Measurements from ENCODE around the gene CBR3. TPM values are rescaled to one million over a fixed set of nuclear protein-coding genes. Genes with fewer than 3 reads are reported as not detected.

CBR3 gene
- total and polyA plus RNA-seq, 2 donors (not counting 3 experiments of a cell fraction or from before 2014, with no cell fraction given), result 9.7 to 13.3 TPM

- Histone ChIP-seq H3K9me1 (replicated peaks; ENCODE audit: control insufficient read depth, extremely low read depth, insufficient read depth, low read length) (no peaks in the 10 kb centered on the region), H3K9ac (replicated peaks; ENCODE audit: extremely low read depth, insufficient read depth, low read length) (no peak overlapping the region), H3K9me3 (replicated peaks; ENCODE audit: control insufficient read depth, insufficient read depth, low read length) (no peaks in the 10 kb centered on the region), H3K4me1 (ENCODE audit: control insufficient read depth, extremely low read depth, insufficient read depth, low read length) (no peaks in the 10 kb centered on the region), H3K4me2 (ENCODE audit: insufficient read depth, low read length) (no peak overlapping the region), H2AFZ (ENCODE audit: low read depth, low read length) (no peak overlapping the region), H3K27me3 (ENCODE audit: control insufficient read depth in 2 of 2, insufficient read depth in 2 of 2, low read length in 2 of 2) (peaks cover 3 to 4% of the 10 kb centered on the region in 2 experiments), H3K27ac (ENCODE audit: insufficient read depth, low read depth, low read length) (no peak overlapping the region), H3K4me3 (replicated peaks in 1 of 3; ENCODE audit: insufficient read depth in 1 of 3, low read depth in 1 of 3, low read length in 3 of 3) (no peak overlapping the region), H4K20me1 (replicated peaks; ENCODE audit: control insufficient read depth, extremely low read depth, insufficient read depth, low read length) (no peaks in the 10 kb centered on the region), H3K36me3 (ENCODE audit: control insufficient read depth in 2 of 2, extremely low read depth in 1 of 2, insufficient read depth in 2 of 2, low read length in 2 of 2) (no peaks in the 10 kb centered on the region), H3K79me2 (ENCODE audit: control insufficient read depth, insufficient read depth, low read length) (no peaks in the 10 kb centered on the region)
- ChIA-PET POLR2A (no interaction called here), CTCF (interaction anchor here (1.3 kb wide), 1 partner anchor 16 kb away, joined by 5 read pairs; no protein-coding TSS in a partner anchor)
- no peak for DNase-seq (ENCODE audit: low read depth, low spot score)
- BruUV-seq (replicated peaks), result no TSS peak
- dilution Hi-C loops (cut with MboI; ENCODE audit: extremely low pct_ligation_motif_present, low sequenced_read_pairs), result no loop called here
- TF ChIP-seq JUN (IDR thresholded peaks at IDR 0.05; ENCODE audit: borderline replicate concordance, insufficient read depth, insufficient read length, low read depth), result no peak
- TF ChIP-seq MYC (IDR thresholded peaks at IDR 0.05; ENCODE audit: low read depth, low read length), result no peak
- TF ChIP-seq POLR2AphosphoS5 (IDR thresholded peaks at IDR 0.05; ENCODE audit: insufficient read depth, low read depth, low read length), result no peak
- TF ChIP-seq GATA2 (IDR thresholded peaks at IDR 0.05; ENCODE audit: insufficient read depth, insufficient read length, low read depth, low read length), result no peak
- TF ChIP-seq EZH2 (IDR thresholded peaks at IDR 0.05; ENCODE audit: borderline replicate concordance, low read depth, low read length, severe bottlenecking), result no peak
- TF ChIP-seq MAX (IDR thresholded peaks at IDR 0.05; ENCODE audit: insufficient read depth, insufficient read length), result no peak
- no peak for TF ChIP-seq POLR2A (IDR thresholded peaks at IDR 0.05; ENCODE audit: low read depth, low read length)
- TF ChIP-seq FOS (IDR thresholded peaks at IDR 0.05; ENCODE audit: borderline replicate concordance, insufficient read depth, low read length), result no peak
- TF ChIP-seq CTCF (IDR thresholded peaks at IDR 0.05; ENCODE audit: extremely low read depth in 1 of 2, insufficient read depth in 1 of 2, low read depth in 1 of 2, low read length in 2 of 2), result no peak
- intact Hi-C loops (cut with micrococcal nuclease), result no loop called here
- FAIRE-seq, result no peak
Measured at GRCh38 chr21:36120304-36120888, 14.5 kb upstream of the CBR3 start.

Data from endothelial cell of umbilical vein (primary cell).